Measurements from ENCODE around the gene DYNC2I2. TPM values are rescaled to one million over a fixed set of nuclear protein-coding genes. Genes with fewer than 3 reads are reported as not detected.

The DYNC2I2 gene
- total RNA-seq, 4 donors from 2014 or later, result 15.0 to 21.4 (median 18.5) TPM

DNA sequence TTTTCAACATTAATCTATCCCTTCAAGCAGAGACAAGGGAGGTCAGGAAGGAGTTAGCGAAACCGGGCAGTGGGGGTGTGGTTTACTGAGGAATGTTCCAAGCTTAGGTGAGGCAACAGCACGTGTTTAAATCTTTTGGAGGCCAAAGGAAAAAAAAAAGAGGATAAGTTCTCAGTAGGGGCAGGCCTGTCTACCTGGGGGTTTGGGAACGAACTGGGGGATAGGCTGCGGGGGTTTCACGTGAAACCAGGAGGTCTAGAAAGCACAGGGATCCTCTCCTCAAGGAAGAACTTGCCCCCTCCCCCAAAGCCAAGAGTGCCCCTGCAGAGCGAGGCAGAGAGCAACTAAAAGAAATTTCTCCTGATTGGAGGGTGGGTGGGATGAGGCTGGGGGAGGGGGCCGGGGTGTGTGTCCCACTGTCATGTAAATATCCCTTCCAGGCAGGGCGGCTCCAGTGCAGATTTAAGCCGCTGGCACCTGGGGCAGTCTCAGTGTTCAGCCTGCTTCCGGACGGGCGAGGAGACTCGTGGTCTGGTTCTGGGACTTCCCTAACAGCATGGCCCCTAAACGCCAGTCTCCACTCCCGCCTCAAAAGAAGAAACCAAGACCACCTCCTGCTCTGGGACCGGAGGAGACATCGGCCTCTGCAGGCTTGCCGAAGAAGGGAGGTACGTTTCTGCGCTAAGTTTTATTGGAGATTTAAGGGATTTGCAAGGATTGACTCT is 26.9 kb upstream of the DYNC2I2 start:
- TF ChIP-seq CTCF (IDR thresholded peaks at IDR 0.05; ENCODE audit: low read depth), result no peak

DNA sequence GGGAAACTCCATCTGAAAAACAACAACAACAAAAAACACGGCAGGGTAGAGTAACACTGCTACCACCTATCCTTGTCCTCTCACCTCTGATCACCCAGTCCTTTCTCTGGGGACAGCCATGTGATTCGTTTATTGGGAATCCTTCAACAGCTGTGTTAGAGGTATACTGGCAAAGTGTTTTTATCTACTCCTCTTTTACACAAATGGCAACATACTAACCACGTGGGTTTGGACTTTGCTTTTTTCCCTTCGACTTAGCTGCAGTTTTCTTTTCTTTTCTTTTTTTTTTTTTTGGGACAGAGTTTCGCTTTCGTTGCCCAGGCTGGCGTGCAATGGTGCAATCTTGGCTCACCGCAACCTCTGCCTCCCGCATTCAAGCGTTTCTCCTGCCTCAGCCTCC is 21.1 kb upstream of the DYNC2I2 start:
- no peak for TF ChIP-seq CTCF (IDR thresholded peaks at IDR 0.05; ENCODE audit: low read depth)

DNA sequence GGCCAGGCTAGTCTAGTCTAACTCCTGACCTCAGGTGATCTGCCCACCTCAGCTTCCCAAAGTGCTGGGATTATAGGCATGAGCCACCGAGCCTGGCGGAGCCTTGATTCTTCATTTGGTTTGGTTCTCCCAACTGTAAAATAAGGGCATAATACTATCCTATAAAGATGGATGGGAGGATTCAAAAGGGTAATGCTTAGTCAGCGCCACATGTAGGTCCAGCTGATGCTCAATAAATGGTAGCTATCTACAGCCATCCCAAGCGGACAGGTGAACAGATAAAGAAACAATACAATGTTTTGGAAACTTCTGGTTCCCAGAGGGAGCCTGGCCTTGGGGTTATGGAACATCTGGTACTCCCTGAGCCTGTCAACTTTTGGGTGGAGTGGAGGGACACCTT is 18.7 kb upstream of the DYNC2I2 start:
- TF ChIP-seq CTCF (IDR thresholded peaks at IDR 0.05; ENCODE audit: low read depth), result no peak

- no peak for TF ChIP-seq CTCF (IDR thresholded peaks at IDR 0.05; ENCODE audit: low read depth)
Observed at GRCh38 chr9:128669786-128670185, 13.1 kb upstream of the DYNC2I2 start.

GRCh38 chr9:128657796-128658195 is 1.1 kb upstream of the DYNC2I2 start:
- TF ChIP-seq CTCF (IDR thresholded peaks at IDR 0.05; ENCODE audit: low read depth), result no peak

DNA sequence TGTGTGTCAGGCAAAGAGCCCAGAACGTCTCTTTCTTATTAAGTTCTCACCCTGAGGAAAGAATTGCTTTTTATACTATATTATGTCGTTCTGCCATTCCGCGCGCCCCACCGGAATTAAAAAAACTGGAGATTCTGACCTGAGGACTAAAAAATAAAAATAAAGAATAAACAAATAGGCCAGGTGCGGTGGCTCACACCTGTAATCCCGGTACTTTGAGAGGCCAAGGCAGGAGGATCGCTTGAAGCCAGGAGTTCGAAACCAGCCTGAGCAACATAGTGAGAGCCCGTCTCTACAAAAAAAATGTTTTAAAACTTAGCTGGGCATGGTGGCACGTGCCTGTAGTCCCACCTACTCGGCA is 677 bp upstream of the DYNC2I2 start:
- no peak for TF ChIP-seq CTCF (IDR thresholded peaks at IDR 0.05; ENCODE audit: low read depth)

DNA sequence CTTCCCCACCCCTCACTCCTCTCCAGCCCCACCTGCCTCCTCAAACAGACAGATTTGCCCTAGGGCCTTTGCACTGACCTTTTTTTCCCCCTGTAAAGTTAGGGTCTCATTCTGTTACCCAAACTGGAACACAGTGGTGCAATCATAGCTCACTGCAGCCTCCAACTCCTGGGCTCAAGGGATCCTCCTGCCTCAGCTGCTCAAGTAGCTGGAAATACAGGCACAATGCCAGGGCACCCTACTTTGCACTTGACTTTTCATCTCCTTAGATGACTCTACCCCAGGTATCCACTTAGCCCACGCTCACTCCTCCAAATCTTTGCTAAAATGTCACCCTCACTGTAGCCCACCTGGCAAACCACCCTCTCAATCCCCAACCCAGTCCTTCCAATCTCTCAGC is 2.2 kb downstream of the DYNC2I2 start:
- TF ChIP-seq CTCF (IDR thresholded peaks at IDR 0.05; ENCODE audit: low read depth), result no peak
